Measurements from ENCODE around the gene SOS2. TPM values are rescaled to one million over a fixed set of nuclear protein-coding genes. Genes with fewer than 3 reads are reported as not detected.

SOS2 gene
- total RNA-seq, 1 donor, result 70.8 TPM

DNA sequence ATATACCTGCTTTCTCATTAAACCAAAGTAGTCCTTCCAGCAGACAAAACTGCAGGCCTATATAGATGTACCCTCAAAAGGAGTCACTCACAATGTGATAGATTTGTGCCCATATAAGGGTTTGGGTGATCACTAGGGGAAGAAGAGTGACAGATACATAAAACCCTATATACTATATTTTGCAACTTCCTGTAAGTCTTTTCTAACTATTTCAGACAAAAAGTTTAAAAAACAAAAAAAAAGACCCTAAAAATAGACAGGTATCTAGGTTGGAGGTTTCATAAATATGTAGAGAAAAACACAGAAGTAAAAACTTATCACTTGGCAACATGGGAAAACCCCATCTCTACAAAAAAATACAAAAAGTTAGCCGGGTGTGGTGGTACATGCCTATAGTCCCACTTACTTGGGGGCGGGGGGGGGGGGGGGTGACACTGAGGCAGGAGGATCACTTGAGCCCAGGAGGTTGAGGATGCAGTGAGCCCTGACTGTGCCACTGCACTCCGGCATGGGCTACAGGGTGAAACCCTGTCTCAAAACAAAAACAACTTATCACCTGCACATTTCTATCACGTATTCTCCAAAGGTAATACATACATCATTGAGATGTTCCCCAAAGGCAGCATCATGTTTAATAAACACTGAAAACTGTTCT, 117.9 kb downstream of the SOS2 start:
- peaks cover 17% of the 10 kb centered on the region for H3K4me1 ChIP-seq (ENCODE audit: insufficient read depth, low read length)

DNA sequence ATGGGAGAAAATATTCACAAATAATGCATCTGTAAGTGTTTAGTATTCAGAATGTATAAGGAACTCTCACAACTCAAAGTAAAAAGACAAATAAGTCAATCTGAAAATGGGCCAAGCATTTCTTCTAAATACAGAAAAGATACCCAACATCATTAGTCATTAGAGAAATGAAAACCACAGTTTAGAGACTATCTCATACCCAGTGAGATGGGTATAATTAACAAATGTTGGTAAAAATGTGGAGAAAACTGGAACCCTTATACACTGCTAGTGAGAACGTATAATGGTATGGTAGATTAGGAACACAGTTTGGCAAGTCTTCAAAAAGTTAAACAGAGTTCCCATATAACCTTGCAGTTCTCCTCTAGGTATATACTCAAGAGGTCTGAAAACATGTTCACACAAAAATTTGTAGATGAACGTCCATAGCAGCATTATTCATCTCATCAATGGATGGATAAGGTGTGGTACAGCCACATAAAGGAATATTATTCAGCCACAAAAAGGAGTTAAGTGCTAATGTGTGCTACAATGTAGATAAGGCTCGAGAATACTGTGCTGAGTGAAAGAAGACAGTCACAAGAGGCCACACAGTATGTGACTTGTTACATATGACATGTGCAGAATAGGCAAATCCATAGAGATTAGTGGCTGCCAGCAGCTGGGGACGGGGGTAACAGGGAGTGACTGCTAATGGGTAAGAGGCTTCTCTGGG, 120.9 kb downstream of the SOS2 start:
- H3K4me3 ChIP-seq (ENCODE audit: low read length), result no peak overlapping the region
- H3K27me3 ChIP-seq (ENCODE audit: insufficient read depth, low read length), result no peaks in the 10 kb centered on the region
- H3K9me3 ChIP-seq (ENCODE audit: low read depth, low read length), result no peaks in the 10 kb centered on the region
- H3K4me1 ChIP-seq (ENCODE audit: insufficient read depth, low read length), result peaks cover 11% of the 10 kb centered on the region

More for the DNA sequence above, 117.9 kb downstream of the SOS2 start:
- no peak overlapping the region for H3K4me3 ChIP-seq (ENCODE audit: low read length)
- H3K9me3 ChIP-seq (ENCODE audit: low read depth, low read length), result no peaks in the 10 kb centered on the region
- H3K27me3 ChIP-seq (ENCODE audit: insufficient read depth, low read length), result no peaks in the 10 kb centered on the region

DNA sequence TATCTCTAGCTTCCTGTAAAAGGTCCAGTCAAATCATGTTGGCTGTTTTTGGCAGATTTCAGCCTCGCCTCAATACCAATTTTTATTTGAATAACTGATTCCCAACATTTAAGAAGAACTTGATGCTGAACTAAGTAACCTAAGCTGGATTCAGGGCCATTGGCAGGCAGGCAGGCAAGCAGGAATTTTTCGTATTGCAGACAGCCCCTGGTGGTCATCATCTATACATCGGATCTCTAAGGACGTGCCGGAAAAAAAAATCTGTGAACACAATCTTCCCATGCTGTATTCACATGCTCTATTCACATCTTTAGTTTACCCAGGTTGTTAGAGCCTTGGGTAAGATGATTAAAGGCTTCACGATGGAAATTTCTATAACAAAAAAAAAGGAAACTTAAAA, 122.0 kb downstream of the SOS2 start:
- H3K9me3 ChIP-seq (ENCODE audit: low read depth, low read length), result no peaks in the 10 kb centered on the region
- peaks cover under 1% of the 10 kb centered on the region for H3K4me1 ChIP-seq (ENCODE audit: insufficient read depth, low read length)
- no peaks in the 10 kb centered on the region for H3K27me3 ChIP-seq (ENCODE audit: insufficient read depth, low read length)
- H3K4me3 ChIP-seq (ENCODE audit: low read length), result no peak overlapping the region

DNA sequence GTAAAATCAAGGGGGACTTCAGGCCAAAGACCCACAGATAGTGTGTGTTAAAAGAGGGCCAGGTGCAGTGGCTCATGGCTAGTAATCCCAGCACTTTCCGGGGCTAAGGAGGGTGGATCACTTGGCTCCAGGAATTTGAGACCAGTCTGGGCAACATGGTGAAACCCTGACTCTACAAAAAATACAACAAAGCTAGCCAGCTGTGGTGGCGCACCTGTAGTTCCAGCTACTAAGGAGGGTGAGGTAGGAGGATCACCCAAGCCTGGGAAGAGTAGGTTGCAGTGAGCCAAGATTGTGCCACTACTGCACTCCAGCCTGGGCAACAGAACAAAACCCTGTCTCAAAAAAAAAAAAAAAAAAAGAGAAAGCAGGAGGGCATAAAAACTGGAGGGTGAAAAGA, 123.5 kb downstream of the SOS2 start:
- Histone ChIP-seq H3K27me3 (ENCODE audit: insufficient read depth, low read length) (no peaks in the 10 kb centered on the region), H3K4me1 (ENCODE audit: insufficient read depth, low read length) (peaks cover 6% of the 10 kb centered on the region), H3K9me3 (ENCODE audit: low read depth, low read length) (no peaks in the 10 kb centered on the region), H3K4me3 (ENCODE audit: low read length) (no peak overlapping the region)

DNA sequence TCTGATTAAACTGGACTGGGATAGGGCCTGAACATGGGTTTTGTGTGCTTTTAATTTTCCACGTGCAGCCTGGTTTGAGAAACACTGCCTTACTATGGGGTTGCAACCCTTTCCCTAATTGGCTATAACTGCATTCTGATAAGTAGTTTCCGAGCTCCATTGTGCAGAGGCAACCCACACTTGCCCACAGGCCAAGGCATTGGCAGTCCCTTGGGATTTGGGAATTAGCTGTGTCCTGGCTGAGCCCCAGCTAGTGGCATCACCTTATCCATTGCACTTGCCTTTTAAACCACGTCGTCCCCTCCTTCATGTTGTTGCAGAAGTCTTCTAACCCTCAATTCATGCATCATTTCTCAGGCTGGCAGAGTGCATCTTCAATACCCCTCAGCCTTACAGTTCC, 125.2 kb downstream of the SOS2 start:
- Histone ChIP-seq H3K9me3 (ENCODE audit: low read depth, low read length) (no peaks in the 10 kb centered on the region), H3K27me3 (ENCODE audit: insufficient read depth, low read length) (no peaks in the 10 kb centered on the region), H3K4me3 (ENCODE audit: low read length) (no peak overlapping the region), H3K4me1 (ENCODE audit: insufficient read depth, low read length) (peaks cover 11% of the 10 kb centered on the region)

DNA sequence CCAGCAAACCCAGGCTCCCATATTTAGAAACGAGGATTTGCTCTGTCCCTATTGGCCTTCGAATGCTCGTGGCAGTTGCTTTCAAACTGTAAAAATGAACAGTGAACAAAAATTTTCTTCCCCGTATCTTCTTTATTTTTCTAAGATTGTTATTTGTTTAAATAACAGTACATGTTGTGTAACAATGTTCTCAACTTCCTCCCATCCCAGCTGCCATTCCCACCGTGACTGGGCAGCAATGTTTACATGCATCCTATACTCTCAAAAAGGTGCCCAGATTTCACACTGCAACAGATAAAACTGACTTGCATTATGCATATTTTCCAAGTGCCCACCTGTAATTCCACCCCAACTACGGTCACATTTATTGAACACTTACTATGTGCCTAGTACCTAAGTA, 127.8 kb downstream of the SOS2 start:
- peaks cover 20% of the 10 kb centered on the region for H3K4me1 ChIP-seq (ENCODE audit: insufficient read depth, low read length)
- H3K27me3 ChIP-seq (ENCODE audit: insufficient read depth, low read length), result no peaks in the 10 kb centered on the region
- no peaks in the 10 kb centered on the region for H3K9me3 ChIP-seq (ENCODE audit: low read depth, low read length)
- no peak overlapping the region for H3K4me3 ChIP-seq (ENCODE audit: low read length)

DNA sequence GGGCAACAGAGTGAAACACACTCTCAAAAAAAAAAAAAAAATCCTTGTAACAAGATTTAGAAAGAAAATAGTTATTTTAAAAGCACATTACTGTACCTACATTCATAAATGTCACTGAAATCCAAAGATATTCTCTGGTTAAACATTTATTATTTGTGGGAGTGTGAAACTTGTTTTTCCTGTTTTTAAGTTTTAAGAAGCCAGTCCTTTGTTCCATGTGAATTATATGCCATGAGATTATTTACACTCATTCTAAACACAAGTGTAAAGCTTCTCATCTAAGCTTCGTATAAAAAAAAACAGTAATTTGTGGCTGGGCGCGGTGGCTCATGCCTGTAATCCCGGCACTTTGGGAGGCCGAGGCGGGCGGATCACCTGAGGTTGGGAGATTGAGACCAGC, 130.0 kb downstream of the SOS2 start:
- no peak overlapping the region for H3K4me3 ChIP-seq (ENCODE audit: low read length)
- peaks cover 27% of the 10 kb centered on the region for H3K4me1 ChIP-seq (ENCODE audit: insufficient read depth, low read length)

DNA sequence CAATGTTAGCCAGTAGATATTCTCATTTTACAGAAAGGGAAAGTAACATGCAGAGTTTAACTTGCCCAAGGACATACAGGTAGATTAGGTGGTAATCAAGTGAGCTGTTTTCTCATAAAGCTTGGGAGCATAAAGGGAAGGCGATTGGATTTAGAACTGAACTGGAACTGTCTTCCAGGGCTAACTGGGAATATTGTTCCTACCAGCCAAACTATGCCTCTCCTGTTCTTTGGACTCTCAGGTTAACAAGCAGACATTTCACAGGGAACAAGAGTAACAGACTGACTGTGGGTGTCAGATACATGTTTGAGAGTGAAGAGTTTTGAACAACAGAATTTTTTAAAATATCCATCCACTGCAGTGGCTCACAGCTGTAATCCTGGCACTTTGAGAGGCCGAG, 130.6 kb downstream of the SOS2 start:
- H3K4me3 ChIP-seq (ENCODE audit: low read length), result no peak overlapping the region
- H3K27me3 ChIP-seq (ENCODE audit: insufficient read depth, low read length), result no peaks in the 10 kb centered on the region
- H3K9me3 ChIP-seq (ENCODE audit: low read depth, low read length), result no peaks in the 10 kb centered on the region
- H3K4me1 ChIP-seq (ENCODE audit: insufficient read depth, low read length), result peaks cover 33% of the 10 kb centered on the region

More for the DNA sequence above, 130.0 kb downstream of the SOS2 start:
- Histone ChIP-seq H3K9me3 (ENCODE audit: low read depth, low read length) (no peaks in the 10 kb centered on the region), H3K27me3 (ENCODE audit: insufficient read depth, low read length) (no peaks in the 10 kb centered on the region)

DNA sequence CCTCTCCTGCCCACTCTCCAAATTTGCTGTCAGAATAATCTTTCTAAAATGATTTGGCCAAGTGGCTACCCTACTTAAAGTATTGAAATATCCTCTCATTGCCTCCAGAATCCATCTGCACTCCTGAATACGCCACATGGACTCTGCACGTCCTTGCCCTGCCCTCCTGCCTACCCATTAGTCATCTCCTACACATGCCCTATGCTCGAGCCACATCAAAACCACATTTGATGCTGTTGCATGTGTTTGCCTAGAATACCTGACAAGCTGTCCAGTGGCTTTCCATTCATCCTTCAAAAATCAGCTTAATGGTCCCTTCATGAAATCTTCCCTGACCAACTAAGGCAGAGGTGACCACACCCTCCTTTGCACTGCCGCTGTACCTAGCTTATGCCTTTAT, 132.0 kb downstream of the SOS2 start:
- Histone ChIP-seq H3K4me3 (ENCODE audit: low read length) (no peak overlapping the region), H3K9me3 (ENCODE audit: low read depth, low read length) (no peaks in the 10 kb centered on the region), H3K4me1 (ENCODE audit: insufficient read depth, low read length) (peaks cover 41% of the 10 kb centered on the region), H3K27me3 (ENCODE audit: insufficient read depth, low read length) (no peaks in the 10 kb centered on the region)

DNA sequence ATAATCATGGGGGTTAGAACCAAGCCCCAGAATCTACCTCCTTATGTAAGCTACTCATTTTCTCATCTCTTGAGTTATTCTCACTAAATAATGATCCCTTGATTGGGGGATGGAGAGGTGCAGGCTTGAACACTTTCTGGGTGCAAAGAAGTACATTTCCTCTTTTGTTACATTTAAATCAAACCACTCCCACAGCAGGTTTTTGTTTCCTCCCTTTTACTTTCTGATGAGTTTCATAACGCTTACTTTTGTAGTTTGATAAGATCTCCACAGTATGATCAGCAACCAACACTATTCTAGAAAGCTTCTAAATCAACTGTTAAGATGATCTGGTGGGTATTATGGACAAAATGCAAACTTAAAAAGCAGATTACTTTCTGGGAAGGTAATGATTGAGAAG, 135.5 kb downstream of the SOS2 start:
- H3K4me3 ChIP-seq (ENCODE audit: low read length), result peak overlapping the region; percentile 7
- H3K9me3 ChIP-seq (ENCODE audit: low read depth, low read length), result no peaks in the 10 kb centered on the region
- no peaks in the 10 kb centered on the region for H3K27me3 ChIP-seq (ENCODE audit: insufficient read depth, low read length)
- H3K4me1 ChIP-seq (ENCODE audit: insufficient read depth, low read length), result peaks cover 49% of the 10 kb centered on the region

DNA sequence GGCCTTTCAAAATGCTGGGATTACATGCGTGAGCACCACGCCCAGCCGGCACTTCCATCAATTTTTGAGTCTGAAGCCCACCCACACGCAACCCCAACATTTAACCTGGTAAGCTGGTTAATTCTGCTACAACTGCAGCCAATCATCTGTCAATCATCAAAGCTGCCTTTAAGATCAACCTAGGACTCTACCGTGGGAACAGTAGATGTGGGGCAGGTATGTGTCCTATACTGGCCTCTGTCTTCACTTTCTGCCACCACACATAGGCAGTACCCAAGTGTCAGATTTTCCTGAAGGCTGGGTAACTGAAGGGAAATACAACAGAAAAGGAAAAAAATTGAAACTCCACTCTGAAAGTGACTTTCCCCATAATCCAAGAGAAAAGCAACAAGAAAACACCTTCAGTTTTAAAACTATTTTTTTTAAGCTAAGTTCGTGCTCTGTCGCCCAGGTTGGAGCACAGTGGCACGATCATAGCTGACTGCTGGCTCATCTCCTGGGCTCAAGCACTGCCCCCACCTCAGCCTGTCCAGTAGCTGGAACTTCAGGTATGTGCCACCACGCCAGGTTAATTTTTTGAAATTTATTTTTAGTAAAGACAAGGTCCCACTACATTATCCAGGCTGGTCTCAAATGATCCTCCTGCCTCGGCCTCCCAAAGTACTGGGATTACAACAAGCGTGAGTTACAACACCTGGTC, 137.2 kb downstream of the SOS2 start:
- Histone ChIP-seq H3K27me3 (ENCODE audit: insufficient read depth, low read length) (no peaks in the 10 kb centered on the region), H3K9me3 (ENCODE audit: low read depth, low read length) (no peaks in the 10 kb centered on the region), H3K4me3 (ENCODE audit: low read length) (no peak overlapping the region), H3K4me1 (ENCODE audit: insufficient read depth, low read length) (peaks cover 50% of the 10 kb centered on the region)

DNA sequence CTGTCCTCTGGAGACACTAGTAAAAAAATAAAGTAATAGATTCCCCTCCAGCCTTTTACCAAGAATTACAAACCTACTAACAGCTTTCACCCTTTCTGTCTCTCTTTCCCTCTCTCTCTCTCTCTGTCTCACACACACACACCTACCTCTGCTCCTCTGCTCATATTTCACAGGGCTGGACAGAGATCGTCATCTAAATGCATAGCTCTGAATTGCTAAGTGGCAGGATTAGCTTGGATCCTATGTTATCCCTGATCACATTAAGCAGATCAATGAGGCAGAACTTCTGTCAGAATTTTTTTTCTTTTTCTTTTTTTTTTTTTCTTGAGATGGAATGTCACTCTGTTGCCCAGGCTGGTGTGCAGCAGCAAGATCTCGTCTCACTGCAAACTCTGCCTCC, 137.9 kb downstream of the SOS2 start:
- H3K9me3 ChIP-seq (ENCODE audit: low read depth, low read length), result no peaks in the 10 kb centered on the region
- H3K4me1 ChIP-seq (ENCODE audit: insufficient read depth, low read length), result peaks cover 57% of the 10 kb centered on the region
- H3K27me3 ChIP-seq (ENCODE audit: insufficient read depth, low read length), result no peaks in the 10 kb centered on the region
- H3K4me3 ChIP-seq (ENCODE audit: low read length), result no peak overlapping the region

DNA sequence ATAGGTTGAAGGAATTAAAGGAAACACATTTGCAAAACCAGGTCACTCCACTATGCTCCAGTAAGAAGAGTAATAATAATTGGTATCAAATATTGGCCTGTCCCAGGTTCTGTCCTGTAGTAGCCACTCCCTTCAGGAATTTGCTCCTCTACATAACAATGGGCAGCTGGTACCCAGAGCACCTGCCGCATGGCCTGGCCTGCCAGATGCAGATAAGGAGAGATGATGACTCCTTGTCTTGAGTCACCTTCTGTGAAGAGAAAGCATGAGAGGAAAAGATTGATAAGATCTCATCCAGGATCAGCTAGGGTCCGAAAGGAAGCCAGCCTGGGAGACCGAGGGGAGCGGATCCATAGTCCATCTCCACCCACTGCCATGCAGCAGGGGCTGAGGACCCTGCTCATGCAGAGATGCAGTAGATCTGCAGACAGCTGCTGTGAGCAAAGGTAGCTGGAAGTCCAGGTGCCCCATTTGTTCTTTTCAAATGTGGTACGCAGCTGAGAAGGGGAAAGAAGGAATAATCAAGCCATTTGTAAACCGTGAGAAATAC, 139.3 kb downstream of the SOS2 start:
- no peaks in the 10 kb centered on the region for H3K9me3 ChIP-seq (ENCODE audit: low read depth, low read length)
- H3K4me1 ChIP-seq (ENCODE audit: insufficient read depth, low read length), result peaks cover 68% of the 10 kb centered on the region
- no peaks in the 10 kb centered on the region for H3K27me3 ChIP-seq (ENCODE audit: insufficient read depth, low read length)
- no peak overlapping the region for H3K4me3 ChIP-seq (ENCODE audit: low read length)

DNA sequence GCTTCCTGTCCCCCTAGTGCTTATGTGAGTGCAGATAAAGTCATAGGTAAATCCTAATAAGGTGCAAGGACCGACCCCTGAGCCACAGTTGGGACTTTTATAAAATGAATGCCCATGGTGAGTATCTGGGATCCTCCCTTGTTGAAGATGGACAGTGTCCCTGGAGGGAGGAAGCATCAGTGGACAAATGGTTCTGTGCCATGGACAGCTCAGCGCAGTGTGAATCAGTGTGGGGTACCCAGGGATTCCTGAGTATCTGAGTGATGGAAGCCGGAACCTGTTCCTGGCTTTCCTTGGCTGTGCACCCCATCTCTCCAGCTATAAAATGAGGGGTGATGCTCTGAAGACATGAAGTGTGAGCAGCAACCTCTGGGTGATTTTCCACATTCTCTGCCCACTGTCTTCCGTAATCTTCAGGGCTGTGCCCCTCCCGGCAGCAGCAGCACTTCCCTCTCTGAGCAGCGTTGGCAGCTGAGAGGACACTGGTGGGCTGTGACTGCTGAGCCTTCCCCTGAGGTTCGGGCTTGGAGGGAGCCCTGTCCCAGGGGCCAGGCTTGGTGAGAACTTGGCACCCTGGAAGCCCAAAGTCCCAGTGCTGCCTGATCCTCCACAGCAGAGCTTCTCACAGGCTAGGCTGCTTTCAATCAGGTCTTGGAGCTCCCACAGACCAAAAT, 140.0 kb downstream of the SOS2 start:
- Histone ChIP-seq H3K9me3 (ENCODE audit: low read depth, low read length) (no peaks in the 10 kb centered on the region), H3K4me1 (ENCODE audit: insufficient read depth, low read length) (peaks cover 68% of the 10 kb centered on the region), H3K27me3 (ENCODE audit: insufficient read depth, low read length) (no peaks in the 10 kb centered on the region), H3K4me3 (ENCODE audit: low read length) (no peak overlapping the region)

DNA sequence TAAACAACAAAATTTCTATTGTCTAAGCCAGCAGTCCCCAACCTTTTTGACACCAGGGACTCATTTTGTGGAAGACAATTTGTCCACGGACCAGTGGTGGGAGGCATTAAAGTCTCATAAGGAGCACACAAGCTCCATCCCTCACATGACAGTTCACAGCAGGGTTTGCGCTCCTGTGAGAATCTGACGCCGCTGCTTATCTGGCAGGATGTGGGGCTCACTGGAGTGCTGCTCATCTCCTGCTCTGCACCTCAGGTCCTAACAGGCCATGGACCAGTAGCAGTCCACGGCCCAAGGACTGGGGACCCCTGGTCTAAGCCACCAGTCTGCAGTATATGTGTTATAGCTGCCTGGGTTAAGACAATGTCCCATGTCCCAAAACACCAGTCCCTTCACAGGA, 142.2 kb downstream of the SOS2 start:
- no peaks in the 10 kb centered on the region for H3K27me3 ChIP-seq (ENCODE audit: insufficient read depth, low read length)
- no peaks in the 10 kb centered on the region for H3K9me3 ChIP-seq (ENCODE audit: low read depth, low read length)
- no peak overlapping the region for H3K4me3 ChIP-seq (ENCODE audit: low read length)
- peaks cover 77% of the 10 kb centered on the region for H3K4me1 ChIP-seq (ENCODE audit: insufficient read depth, low read length)
